DMS 273 treated with DMSO at 0.1 percent for 48 hours (cell line): ENCODE measurements around the gene IARS2.
"Not testable (repeated sequence)": the region's sequence is repeated elsewhere in the genome, so short reads cannot be mapped to it uniquely, and the experiment has no call there.

ENCODE experiments used
- DNase-seq: peaks from one replicate; lab custom pipeline; 2025; lab: John Stamatoyannopoulos, UW

IARS2 gene

GRCh38 chr1:220112600-220112999, 18.7 kb downstream of the IARS2 start:
- DNase-seq, result not testable (repeated sequence)

DNA sequence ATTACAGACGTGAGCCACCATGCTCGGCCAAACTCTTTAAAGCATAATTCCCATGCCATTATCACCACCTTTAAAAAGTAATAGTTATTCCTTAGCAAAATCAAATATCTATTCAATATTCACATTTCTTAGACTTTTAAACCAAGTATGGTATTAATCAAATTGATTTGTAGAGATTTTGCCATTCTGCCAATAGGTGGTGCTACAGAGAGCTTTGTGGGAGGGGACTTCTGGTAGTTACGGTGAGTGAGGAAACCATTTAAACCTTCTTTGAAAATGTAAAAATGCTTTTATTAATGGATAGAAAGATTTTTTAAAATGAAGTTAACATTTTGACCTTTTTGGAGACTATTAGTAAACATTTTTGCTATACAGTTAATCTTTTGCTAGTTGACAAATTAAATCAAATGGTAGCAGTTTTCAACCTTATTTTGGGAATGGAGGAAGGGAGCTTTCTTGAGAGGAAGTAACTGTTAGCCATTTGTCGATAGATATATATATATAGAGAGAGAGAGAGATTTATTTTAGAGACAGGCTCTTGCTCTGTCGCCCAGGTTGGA, 19.3 kb downstream of the IARS2 start:
- no peak for DNase-seq

DNA sequence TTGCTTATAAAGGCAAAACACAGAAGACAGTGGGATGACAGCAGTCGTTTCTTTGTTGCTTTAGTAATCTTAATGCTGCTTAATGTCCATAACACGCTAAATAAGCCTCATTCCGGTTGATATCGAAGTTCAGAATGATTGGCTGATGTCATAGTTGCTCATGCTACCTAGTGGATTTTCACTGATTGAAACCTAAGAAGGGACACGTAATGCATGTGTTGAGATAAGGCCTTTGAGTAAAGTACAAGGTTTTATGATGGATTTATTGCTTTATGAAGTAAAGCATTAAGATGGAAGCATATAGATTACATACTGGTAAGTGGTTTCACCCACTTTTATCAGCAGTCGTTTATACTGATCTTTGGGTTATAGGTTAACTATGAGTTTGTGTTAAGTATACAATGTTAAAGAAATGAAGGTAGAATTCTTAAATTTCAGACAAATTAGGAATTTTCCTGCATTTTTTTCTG, 25.1 kb downstream of the IARS2 start:
- no peak for DNase-seq

DNA sequence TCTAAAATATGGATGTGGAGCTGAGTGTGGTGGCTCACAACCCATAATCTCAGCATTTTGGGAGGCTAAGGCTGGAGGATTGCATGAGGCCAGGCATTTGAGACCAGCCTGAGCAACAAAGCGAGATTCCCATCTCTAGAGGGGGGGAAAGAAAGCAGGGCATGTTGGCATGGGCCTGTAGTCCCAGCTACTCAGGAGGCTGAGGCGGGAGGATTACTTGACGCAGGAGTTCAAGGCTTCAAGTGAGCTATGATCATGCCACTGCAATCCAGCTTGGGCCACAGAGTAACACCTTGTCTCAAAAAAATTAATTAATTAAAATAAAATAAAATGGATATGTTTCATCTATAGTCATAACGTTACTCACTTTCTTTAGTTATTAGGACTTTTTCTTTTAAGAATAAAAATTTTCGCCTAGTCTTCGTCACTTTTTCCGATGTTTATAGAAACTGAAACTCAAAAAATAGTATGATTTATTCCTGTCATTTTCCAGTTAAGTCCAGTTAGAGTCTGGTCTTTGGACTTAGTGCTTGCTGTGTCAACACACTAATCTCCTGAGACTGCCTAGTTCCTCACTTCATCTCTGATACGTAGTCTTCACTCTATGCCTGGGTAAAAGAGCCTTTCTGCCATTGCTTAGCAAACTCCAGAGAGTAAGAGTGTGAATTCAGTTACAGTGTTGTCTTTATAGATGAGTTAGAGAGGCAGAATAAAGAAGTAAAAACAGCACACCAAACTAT, 28.0 kb downstream of the IARS2 start:
- DNase-seq, result no peak

DNA sequence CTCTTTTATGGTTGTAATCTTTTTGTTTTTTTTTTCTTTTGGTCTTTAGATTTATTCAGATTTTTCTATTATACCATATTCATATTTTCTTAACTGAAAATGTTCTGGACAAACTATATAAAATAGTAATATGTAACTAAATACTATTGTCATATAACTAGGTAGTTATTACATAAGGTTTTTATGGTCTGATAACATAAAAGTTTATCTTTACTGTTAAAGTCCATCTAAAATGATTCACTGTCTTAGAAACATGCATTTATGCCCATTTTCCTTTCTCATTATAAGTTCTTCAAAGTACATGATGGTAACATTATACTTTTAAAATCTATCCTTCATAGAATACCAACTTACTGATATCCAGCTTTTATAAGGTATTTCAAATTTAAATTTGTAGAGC, 29.1 kb downstream of the IARS2 start:
- DNase-seq, result no peak

DNA sequence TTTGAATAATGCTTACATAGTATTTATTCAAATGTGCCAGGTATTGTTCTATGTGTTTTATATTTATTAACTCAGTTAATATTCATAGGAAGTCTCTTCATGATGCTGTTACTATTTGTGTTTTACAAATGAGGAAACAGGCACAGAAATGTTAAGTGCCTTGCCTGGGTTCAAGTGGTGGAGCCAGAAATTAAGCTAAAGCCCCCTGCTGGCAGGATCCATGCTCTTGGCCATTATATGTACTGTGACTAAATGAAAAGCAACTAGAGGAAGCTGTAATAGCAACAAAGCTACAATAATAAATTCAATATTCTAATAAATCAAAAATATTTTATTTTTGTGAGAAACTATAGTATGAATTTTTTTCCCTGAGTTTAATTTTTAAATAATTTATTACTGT, 30.0 kb downstream of the IARS2 start:
- no peak for DNase-seq

- no peak for DNase-seq
Observed at GRCh38 chr1:220124542-220124941, 30.6 kb downstream of the IARS2 start.

DNA sequence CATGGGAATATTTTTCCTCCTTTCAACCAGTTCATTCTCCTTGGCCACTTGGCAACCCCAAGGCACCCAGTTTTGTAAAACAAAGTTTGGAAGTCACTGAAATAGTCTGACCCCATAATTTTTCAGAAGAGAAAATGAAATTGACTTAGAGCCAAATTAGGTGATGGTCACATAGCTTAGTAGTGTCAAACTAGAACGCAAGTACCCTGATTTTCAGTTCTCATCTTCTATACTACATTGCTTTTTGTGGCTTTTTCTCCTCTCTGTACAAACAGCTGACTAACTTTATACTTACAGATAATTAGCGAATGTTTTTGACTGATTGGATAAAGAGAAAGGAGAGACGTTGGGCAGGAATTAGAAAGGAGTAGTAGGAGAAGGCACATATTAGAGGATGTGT, 33.1 kb downstream of the IARS2 start:
- no peak for DNase-seq

DNA sequence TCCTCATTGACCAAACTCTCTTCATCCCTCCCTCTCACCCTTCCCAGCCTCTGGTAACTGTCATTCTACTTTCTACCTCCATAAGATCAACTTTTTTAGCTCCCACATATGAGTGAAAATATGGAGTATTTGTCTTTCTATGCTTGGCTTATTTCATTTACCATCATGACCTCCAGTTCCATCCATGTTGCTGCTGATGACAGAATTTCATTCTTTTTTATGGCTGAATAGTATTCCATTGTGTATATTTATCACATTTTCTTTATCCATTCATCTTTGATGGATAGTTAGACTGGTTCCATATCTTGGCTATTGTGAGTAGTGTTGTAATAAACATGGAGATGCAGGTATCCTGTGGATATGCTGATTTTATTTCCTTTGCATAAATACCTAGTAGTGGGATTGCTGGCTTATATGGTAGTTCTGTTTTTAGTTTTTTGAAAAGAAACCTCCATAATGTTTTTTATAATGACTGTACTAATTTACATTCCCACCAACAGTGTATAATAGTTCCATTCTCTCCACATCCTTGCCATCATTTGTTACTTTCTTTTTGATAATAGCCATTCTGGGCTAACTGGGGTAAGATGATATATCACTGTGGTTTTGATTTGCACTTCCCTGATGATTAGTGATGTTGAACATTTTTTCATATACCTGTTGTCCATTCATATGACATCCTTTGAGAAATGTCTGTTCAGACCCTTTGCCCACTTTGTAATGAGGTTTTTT, 35.7 kb downstream of the IARS2 start:
- no peak for DNase-seq

- no peak for DNase-seq
Observed at GRCh38 chr1:220135755-220136154, 41.8 kb downstream of the IARS2 start.

GRCh38 chr1:220137019-220137786, 43.3 kb downstream of the IARS2 start:
- no peak for DNase-seq

- DNase-seq, result no peak
Observed at GRCh38 chr1:220139966-220140365, 46.0 kb downstream of the IARS2 start.

GRCh38 chr1:220144051-220144450, 50.1 kb downstream of the IARS2 start:
- no peak for DNase-seq

GRCh38 chr1:220149742-220150141, 55.8 kb downstream of the IARS2 start:
- no peak for DNase-seq

DNA sequence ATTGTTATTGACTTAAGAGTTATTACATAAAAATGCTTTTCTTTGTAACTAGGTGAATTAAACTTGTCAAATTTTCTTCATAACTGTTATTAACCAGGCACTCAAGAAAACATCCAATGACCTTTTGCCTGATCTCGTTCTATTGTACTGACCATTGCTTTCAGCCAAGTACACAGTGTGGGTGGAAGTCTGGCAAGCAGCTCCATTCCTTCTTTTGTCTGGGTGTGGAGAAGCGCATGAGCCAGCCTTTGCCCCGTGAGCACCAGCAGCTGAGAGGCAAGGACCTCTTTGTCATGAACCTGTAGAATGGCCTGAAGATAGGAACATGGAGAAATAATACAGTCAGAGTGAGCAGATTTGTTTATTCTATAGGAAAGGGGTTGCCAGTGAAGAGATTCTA, 57.5 kb downstream of the IARS2 start:
- DNase-seq, result no peak

DNA sequence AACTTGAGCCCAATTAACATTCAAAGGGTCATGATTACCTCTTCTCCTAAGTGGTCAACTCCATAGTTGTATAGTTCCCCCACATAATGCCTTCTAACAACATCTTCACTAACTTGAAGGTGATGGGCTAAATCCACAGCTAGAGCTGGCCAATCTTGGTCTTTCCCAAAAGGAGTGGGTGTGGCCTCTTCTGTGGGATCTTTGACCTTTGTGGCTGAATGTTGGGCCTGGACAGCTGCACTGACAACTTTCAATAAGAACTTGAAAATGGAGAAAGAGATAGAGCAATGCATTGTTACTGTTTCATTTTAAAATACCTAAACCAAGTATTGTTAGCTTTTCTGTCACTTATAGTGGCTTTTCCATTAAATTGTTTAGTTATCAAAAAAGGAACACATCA, 59.2 kb downstream of the IARS2 start:
- no peak for DNase-seq

DNA sequence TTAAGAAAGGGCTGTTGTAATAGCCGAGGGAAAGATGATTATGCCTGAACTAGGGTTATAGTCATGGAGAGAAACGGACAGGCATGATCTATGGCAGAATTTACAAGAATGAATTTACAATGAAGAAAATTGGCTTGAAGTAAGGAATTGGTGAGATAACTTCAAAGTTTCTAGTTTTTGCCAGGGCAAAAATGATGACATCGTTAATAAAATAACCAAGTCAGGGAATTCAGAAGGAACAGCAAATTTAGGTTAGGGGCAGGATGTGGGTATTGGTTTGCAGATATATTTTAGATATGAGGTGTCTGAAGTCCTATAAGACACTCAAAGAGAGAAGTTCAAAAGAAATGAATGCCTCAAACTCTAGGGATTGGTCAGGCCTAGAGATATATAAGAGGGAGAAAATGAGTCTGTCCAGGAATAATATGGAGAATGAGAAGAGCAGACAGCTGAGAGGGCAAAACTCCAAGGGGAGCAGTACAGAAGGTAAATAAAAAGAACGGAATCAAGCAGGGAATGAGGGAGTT, 62.8 kb downstream of the IARS2 start:
- no peak for DNase-seq

DNA sequence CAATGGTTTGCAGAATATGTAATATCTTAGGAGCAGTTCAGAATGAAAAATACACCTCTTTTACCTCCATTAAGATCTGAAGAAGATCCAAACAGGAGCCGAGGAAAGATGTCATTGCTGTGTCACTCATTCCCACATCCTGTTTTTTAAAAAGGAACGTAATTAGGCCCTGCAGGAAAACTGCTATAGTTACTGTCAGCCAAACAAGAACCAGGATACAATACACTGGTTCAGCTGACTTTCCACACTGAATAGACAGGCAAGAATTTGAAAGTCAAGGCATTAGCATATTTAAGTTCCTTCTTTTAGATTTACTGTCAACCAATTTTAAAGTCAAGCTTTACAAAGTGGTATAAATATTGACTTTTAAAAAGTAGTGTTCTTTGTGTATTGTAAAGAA, 63.8 kb downstream of the IARS2 start:
- DNase-seq, result no peak

- DNase-seq, result not testable (repeated sequence)
Observed at GRCh38 chr1:220158530-220158929, 64.6 kb downstream of the IARS2 start.

- DNase-seq, result no peak
Observed at GRCh38 chr1:220159041-220159440, 65.1 kb downstream of the IARS2 start.

GRCh38 chr1:220160027-220160426, 66.1 kb downstream of the IARS2 start:
- DNase-seq, result no peak

- no peak for DNase-seq
Observed at GRCh38 chr1:220164116-220164515, 70.2 kb downstream of the IARS2 start.
